ENCODE results near the gene SORCS1.

DNA sequence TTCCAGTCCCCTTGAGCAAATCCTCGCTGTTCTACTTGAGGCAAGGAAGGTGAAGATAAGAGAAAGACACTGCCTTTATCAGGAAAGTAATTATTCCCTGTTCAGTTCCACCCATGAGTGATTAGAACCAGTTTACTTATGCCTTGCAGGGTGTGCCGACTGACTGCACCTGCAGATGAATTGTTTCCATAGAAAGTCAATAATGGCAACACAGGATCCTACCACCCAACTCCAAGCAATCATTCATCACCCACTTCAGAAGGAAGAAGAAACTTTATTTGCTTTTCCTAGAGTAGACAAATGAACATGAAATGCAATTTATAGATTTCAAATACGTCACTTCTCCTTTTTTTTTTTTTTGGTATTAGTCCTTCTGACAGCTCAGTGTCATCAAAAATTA is 383.9 kb downstream of the SORCS1 start:
- TF ChIP-seq CTCF (IDR thresholded peaks at IDR 0.05) (no peak), POLR2A (IDR thresholded peaks at IDR 0.05) (no peak)
